ENCODE results near the gene SALL1. TPM values are rescaled to one million over a fixed set of nuclear protein-coding genes. Genes with fewer than 3 reads are reported as not detected.

The SALL1 gene
- total RNA-seq, 2 donors from 2014 or later: 122 to 172 TPM

DNA sequence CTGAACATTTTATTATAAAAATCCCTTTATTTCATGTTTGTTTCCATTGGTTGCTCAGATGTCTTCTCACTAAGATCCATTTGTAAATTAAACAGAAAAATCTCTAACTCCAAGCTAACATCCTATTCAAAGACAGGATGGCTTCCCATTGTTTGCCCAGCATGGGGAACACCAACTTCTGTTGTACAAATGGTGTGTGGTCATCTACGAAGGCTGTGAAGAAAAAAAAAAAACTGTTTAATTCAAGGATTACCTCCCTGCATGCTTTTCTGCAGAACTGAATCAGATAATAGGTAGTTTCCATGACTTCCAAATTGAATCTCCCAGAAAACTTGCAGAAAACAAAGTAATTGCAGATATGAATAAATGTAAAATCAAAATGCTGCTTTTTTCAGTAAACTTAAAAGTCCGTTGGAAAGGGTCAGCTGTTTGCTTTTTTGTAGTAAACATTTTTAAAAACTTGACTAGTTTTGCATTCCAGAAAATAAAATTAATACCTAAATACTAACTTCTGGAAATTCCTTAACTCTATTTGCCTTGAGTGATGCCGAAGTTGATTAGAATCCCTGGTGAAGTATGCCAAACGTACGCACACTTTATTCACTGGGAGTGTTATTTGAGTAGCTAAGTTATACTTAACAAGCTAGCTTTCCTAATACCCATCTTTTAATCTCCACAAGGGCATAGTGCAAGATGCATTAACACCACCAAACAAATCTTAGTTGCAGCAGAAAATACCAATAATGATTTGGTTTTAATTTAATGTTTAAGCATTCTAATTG, 7.7 kb downstream of the SALL1 start:
- WGBS, 2 experiments (ENCODE audit: insufficient coverage in 1 of 2, insufficient read length in 1 of 2): 60 to 69% methylated on average over 2 to 5 of the region's 5 CpGs
- Mint-ChIP-seq H3K4me3 (no peak overlapping the region), H3K4me1 (peaks cover 61% of the 10 kb centered on the region), H3K9me3 (peaks cover 1% of the 10 kb centered on the region), H3K27me3 (ENCODE audit: insufficient read depth) (peaks cover 7% of the 10 kb centered on the region), H3K36me3 (ENCODE audit: low read depth) (peaks cover 63% of the 10 kb centered on the region), H3K27ac (no peak overlapping the region)
- H3K9ac ChIP-seq (ENCODE audit: extremely low read depth, low read length, poor library complexity, severe bottlenecking): no peak overlapping the region
- no peaks in the 10 kb centered on the region for H3K9me3 ChIP-seq (ENCODE audit: control insufficient read depth, low read length)
- TF ChIP-seq, protein P1, sequence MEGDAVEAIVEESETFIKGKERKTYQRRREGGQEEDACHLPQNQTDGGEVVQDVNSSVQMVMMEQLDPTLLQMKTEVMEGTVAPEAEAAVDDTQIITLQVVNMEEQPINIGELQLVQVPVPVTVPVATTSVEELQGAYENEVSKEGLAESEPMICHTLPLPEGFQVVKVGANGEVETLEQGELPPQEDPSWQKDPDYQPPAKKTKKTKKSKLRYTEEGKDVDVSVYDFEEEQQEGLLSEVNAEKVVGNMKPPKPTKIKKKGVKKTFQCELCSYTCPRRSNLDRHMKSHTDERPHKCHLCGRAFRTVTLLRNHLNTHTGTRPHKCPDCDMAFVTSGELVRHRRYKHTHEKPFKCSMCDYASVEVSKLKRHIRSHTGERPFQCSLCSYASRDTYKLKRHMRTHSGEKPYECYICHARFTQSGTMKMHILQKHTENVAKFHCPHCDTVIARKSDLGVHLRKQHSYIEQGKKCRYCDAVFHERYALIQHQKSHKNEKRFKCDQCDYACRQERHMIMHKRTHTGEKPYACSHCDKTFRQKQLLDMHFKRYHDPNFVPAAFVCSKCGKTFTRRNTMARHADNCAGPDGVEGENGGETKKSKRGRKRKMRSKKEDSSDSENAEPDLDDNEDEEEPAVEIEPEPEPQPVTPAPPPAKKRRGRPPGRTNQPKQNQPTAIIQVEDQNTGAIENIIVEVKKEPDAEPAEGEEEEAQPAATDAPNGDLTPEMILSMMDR (conservative IDR thresholded peaks at IDR 0.05): no peak
- H3K27ac ChIP-seq (ENCODE audit: low read depth, low read length): no peak overlapping the region
- no peak overlapping the region for H3K4me3 ChIP-seq (ENCODE audit: low read length)
- H3K36me3 ChIP-seq (ENCODE audit: control insufficient read depth, insufficient read depth, low read length): peaks cover 49% of the 10 kb centered on the region
- H3K4me1 ChIP-seq (ENCODE audit: control insufficient read depth, insufficient read depth, low read length): peaks cover 21% of the 10 kb centered on the region
- H3K27me3 ChIP-seq (ENCODE audit: control insufficient read depth, insufficient read depth, low read length, poor library complexity, severe bottlenecking): no peaks in the 10 kb centered on the region
- no peak for DNase-seq

DNA sequence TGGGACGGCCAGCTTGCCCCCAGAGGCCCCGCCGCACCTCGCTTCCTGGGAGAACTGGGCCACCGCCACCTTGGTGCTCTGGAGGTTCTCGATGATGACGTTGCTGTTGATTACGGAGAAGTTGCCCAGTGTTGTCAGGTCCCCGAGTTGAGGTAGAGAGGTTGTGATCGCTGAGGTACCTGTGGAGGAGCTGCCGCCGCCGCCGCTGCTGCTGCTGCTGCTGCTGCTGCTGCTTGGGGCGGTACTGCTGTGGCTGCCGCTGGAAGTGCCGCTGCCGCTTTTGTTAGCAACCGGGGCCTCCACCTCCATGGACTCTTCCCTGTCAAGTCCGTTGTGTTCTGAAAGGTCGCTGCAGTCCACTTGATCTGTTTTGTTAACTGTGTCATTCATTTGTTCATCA, 9.5 kb downstream of the SALL1 start:
- Mint-ChIP-seq H3K36me3 (ENCODE audit: low read depth) (peaks cover 72% of the 10 kb centered on the region), H3K27me3 (ENCODE audit: insufficient read depth) (no peaks in the 10 kb centered on the region), H3K9me3 (peaks cover 1% of the 10 kb centered on the region), H3K4me1 (peaks cover 46% of the 10 kb centered on the region), H3K4me3 (no peak overlapping the region), H3K27ac (no peak overlapping the region)
- Histone ChIP-seq H3K27ac (ENCODE audit: low read depth, low read length) (no peak overlapping the region), H3K27me3 (ENCODE audit: control insufficient read depth, insufficient read depth, low read length, poor library complexity, severe bottlenecking) (no peaks in the 10 kb centered on the region), H3K4me1 (ENCODE audit: control insufficient read depth, insufficient read depth, low read length) (peaks cover 14% of the 10 kb centered on the region), H3K9me3 (ENCODE audit: control insufficient read depth, low read length) (no peaks in the 10 kb centered on the region), H3K4me3 (ENCODE audit: low read length) (no peak overlapping the region), H3K36me3 (ENCODE audit: control insufficient read depth, insufficient read depth, low read length) (peaks cover 67% of the 10 kb centered on the region), H3K9ac (ENCODE audit: extremely low read depth, low read length, poor library complexity, severe bottlenecking) (no peak overlapping the region)
- TF ChIP-seq, protein P1 (conservative IDR thresholded peaks at IDR 0.05): no peak
- DNase-seq: no peak
- WGBS, 2 experiments (ENCODE audit: insufficient coverage in 1 of 2, insufficient read length in 1 of 2): 94 to 96% methylated on average over 11 to 21 of the region's 21 CpGs

DNA sequence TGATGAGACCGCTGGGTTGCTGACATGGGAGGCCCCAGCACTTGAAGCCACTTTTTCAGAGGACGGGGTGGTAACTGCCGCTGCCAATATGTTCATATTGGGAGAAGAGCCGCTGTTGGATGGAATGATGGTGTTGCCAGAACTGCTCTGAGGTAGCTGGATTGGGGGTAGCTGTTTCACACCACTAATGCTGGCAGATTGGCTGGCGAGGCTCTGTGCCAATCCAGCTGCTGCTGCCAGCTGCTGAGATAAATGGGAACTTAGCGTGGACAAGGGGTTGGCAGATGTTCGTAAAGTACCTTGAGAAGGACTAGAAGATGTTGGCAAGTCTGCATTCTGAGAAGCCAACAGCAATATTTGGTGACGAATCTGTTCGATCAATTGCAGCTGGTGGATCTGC, 10.0 kb downstream of the SALL1 start:
- no peaks in the 10 kb centered on the region for H3K27me3 Mint-ChIP-seq (ENCODE audit: insufficient read depth)
- Histone ChIP-seq H3K4me3 (ENCODE audit: low read length) (no peak overlapping the region), H3K4me1 (ENCODE audit: control insufficient read depth, insufficient read depth, low read length) (peaks cover 13% of the 10 kb centered on the region), H3K27ac (ENCODE audit: low read depth, low read length) (no peak overlapping the region), H3K27me3 (ENCODE audit: control insufficient read depth, insufficient read depth, low read length, poor library complexity, severe bottlenecking) (no peaks in the 10 kb centered on the region), H3K9me3 (ENCODE audit: control insufficient read depth, low read length) (no peaks in the 10 kb centered on the region), H3K9ac (ENCODE audit: extremely low read depth, low read length, poor library complexity, severe bottlenecking) (no peak overlapping the region), H3K36me3 (ENCODE audit: control insufficient read depth, insufficient read depth, low read length) (peaks cover 72% of the 10 kb centered on the region)
- no peak for DNase-seq
- TF ChIP-seq, protein P1 (conservative IDR thresholded peaks at IDR 0.05): no peak
- peaks cover 75% of the 10 kb centered on the region for H3K36me3 Mint-ChIP-seq (ENCODE audit: low read depth)
- peaks cover 1% of the 10 kb centered on the region for H3K9me3 Mint-ChIP-seq
- WGBS, 2 experiments (ENCODE audit: insufficient coverage in 1 of 2, insufficient read length in 1 of 2): 96 to 97% methylated on average over 8 to 9 of the region's 9 CpGs
- peaks cover 42% of the 10 kb centered on the region for H3K4me1 Mint-ChIP-seq
- H3K4me3 Mint-ChIP-seq: no peak overlapping the region
- no peak overlapping the region for H3K27ac Mint-ChIP-seq

Data from endodermal cell (in vitro differentiated cells).